SIG-M5 (cell line): ENCODE data around the gene C19orf85.

Experiments
- DNase-seq: peaks from one replicate; lab custom pipeline; 2025; lab: John Stamatoyannopoulos, UW

C19orf85 gene

DNA sequence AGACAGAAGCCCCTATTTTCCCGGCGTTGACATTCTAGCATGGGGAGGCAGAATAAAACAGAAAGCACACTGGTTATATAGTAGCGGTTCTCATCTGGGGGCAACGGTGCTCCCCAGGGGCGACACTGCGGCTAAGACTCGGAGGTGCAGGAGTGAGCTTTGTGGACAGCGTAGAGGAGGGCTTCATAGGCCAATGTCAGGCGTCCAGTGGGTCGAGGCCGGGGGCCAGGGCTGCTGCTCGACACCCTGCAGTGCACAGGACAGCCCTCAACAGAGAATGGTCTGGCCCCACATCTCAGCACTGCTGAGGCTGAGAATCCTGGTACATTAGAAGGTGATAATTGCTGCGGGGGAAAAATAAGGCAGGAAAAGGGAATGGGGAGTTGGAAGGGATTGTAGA, 13.4 kb upstream of the C19orf85 start:
- no peak for DNase-seq

DNA sequence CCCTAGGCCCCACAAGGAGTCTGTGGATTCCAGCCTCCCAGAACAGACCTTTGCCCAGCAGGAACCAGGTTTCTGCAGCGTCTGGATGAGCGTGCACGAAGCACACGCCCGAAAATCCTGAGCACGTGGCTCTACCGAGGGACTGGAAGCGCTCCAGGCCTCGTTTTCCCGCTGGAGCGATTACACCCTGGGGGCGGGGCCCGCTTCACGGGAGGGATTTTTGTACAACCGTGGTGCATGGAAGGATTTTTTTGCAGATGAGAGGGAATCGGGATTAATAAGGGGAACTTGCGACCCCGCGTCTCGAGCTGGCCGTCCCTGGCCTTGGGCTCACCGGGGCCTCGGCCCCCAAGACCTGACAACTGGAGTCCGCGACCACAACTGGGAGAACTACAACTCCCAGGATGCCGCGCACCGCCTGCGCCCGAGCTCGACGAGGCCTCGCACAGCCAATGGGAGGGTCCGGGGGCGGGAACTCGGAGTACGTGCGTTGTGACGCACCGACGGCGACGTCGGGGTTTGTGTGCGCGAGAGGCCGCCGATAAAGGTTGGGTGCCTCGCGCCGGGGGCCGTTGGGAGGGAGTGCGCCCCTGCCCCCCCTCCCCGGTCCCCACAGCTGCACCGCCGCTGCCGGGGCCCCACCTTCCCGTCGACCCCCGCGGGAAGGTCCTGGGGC, 11.7 kb upstream of the C19orf85 start, which contains the start of gene ZNF628:
ZNF628 (plus strand) TSS at position 518 of the 676 bp plus-strand sequence. CDS start 3,294 bp downstream, outside the sequence.
- peak; percentile 61 for DNase-seq

DNA sequence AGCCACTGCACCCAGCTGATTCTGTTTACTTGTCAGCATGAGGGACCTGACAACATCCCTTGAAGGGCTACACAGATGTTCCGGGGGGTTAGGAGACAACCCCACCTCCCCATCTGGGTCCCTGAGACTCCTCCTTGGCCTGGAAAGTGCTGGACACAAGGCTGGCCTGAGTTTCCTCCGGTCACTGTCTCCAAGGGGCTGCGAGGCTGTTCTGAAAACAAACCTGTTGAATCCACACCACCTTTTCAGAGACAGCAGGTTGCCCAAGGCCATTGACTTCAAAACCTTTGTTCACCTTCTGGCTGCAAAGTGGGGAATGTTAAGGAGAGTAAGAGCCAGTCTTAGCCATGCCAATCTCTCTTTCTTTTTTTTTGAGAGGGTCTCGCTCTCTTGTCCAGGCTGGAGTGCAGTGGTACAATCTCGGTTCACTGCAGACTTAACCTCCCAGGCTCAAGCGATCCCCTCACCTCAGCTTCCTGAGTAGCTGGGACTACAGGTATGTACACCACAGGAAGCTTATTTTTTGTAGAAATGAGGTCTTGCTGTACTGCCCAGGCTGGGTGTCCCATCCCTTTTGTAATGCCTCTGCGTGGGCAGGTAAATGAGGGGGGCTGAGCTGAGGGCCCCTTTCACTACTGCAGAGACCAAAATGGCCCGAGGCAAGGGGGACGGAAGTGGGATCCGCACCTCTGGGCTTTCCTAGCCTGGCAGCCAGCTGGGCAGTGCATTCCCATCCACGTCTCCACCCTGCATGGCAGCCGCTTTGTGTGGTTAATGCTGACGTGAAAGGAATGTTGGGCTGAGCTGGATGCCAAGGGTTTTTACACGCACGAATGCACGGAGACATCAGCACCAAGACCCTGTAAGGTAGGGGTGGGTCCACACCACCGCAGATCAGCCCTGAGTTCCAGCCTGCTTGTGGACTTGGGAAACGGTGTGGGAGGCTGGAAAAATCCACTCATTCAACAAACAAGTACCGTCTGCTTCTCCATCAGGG, 10.0 kb upstream of the C19orf85 start:
- no peak for DNase-seq

DNA sequence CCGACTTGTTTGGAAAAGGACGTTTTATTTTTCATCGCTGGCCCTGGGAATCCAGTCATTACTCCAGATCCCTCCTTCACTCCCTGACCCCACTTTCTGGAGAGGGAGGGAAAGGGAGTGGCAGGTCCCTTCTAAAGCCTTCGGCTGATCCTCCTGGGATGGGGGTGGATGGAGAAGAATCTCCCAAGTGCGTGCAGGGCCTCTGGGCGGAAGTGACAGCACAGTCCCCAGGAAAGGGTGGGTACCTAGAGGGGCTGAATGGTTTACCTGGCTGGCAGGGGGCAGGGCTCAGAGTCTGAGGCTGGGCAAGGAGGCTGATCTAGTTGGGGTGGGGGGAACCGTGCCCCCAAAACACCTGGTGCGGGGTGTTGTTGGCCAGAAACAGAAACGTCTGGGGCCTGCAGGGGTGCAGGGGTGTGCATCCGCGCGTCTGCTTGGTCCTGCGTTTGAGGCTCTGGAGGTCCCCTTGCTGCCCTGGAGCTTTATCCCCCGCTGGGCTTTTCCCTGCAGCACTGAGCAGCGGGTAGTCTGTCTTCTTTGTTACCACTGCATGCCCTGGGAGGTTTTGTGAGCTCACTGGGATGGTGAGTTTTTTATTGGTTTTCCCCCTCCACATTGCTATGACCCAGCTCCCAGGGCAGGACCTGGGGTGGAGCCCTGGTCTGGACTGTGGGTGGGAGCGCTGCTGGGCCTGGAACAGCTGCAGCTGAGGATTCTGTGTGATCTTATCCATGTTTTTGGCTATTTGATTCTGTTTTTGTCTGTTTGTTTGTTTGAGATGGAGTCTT, 8.9 kb upstream of the C19orf85 start:
- DNase-seq = no peak

DNA sequence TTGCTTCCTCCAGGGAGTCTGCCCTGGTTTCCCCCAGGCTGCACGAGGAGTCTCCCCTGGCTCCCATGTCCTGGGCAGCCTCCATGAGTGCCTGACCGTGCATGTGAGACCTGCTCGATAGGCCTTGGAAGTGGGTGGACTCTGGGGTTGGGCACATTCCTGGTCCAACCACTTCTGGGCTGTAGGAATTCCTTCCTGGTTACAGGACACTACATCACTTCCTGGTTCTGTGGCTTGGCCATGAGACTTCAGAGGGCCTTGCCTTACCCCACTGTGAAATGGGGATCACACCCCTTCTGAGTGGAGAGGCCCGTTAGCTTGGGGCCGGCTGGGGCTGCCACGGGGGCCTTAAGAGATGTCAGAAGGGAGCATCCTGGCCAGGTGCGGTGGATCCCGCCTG, 7.9 kb upstream of the C19orf85 start:
- no peak for DNase-seq

DNA sequence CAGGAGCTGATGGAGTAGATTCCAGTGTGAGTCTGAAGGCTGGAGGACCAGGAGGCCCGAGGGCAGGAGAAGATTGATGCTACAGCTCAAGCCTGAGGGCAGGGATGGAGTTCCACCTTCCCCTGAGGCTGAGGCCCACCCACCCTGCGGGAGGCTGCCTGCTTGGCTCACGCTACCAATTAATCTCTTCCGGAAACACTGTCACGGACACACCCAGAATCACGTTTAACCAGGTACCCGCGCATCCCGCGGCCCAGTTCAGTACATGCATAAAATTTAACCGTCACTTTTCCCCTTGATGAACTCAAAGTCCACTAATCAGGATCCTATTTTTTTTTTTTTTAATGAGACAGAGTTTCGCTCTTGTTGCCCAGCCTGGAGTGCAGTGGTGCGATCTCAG, 6.7 kb upstream of the C19orf85 start:
- DNase-seq = no peak

DNA sequence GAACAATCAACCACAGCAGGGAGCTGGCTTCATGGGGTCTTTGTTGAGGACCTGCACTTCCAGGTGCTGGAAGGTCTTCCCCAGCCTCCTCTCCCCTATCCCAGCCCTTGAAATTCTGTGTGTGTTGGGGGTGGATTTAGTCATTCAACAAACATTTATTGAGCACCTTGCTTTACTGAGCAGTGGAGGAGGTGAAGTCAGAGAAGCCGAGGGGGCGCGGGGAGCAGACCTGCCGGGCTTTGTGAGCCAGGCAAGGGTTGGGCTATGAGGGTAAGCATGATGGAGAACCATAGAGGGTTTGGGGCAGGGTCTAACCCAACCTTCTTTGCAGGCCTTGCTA, 3.5 kb upstream of the C19orf85 start:
- no peak for DNase-seq

DNA sequence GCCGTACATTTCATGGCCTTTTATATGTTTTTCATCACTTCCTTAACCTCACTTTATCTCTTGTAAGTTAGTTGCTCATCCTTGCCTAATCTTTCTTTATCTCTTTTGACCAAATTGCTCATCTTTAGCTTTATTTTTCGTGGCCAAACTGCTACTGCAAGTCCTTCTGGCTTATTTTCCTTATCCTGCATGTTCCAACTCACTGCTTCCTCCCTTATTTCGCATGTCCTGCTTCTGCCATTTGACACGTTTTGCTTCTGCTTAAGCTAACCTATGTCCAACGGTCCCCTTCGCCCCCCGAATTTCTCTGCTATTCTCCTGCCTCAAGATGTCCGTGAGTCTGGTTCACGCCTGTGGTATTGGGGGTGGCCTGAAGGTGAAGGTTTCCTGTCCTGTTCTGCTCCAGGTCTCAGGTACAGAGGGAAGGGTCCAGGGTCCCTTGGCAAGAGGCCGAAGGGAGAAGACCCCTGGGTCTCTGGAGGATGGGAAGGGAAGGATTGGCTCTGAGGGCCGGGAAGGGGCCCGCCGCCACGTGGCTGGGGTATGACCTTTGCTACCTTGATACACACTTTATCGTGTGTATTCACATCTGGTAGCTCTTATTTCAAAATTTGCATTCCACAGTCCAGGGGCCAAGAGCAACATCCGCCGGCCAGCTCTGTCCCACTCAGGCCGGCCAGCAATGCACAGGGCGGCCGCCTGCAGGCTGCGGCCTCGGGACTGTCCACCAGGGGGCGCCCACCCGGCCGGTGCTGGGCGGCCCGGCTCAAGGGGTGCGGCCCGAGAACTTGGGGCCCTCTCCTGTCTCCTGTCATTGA, 2.9 kb upstream of the C19orf85 start:
- DNase-seq = no peak

DNA sequence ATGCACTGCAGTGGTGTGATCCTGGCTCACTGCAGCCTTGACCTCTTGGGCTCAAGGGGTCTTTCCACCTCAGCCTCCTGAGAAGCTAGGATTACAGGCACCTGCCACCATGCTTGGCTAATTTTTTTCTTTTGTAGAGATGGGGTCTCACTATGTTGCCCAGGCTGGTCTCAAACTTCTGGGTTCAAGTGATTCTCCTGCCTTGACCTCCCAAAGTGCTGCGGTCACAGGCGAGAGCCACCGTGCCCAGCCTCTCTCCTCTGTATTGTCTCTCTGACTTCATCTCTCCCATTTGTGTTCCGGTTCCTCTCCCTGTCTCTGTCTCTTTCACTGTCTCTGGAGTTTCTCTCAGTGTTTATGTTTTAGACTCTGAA, 1.7 kb upstream of the C19orf85 start:
- no peak for DNase-seq

DNA sequence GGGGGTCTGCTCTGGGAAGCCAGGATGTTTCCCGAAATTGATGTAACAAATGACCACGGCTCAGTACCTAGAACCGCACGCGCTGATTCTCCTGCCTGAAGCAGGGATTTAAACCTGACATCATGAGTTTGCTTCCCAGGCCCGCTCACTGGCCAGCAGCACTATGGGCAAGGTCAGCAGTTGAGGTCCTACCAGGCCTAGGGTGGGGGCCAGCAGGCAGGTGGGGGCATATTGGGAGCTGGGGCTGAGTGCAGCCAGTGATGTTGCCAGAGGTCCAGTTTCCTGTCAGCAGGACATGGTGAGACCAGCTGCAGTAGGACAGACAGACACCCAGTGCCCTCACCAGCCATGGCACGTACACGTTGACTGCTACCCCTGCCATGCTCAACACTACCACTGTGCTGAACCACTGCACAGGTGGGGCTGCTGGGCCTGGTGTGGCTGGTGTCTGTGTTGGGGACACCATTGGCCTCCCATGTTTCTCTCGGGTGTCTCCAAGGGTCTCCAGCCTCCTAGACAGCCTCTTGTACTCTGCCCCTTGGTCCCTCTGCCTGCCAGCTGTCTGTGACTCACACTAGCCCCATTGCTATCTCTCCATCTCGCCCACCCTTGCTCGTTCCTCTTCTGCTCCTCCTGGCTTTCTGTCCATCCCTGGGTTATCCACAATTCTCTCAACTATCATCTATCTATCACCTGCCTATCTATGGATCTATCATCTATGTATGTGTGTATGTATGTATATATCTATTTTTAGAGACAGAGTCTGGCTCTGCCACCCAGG, 1.1 kb upstream of the C19orf85 start:
- no peak for DNase-seq

DNA sequence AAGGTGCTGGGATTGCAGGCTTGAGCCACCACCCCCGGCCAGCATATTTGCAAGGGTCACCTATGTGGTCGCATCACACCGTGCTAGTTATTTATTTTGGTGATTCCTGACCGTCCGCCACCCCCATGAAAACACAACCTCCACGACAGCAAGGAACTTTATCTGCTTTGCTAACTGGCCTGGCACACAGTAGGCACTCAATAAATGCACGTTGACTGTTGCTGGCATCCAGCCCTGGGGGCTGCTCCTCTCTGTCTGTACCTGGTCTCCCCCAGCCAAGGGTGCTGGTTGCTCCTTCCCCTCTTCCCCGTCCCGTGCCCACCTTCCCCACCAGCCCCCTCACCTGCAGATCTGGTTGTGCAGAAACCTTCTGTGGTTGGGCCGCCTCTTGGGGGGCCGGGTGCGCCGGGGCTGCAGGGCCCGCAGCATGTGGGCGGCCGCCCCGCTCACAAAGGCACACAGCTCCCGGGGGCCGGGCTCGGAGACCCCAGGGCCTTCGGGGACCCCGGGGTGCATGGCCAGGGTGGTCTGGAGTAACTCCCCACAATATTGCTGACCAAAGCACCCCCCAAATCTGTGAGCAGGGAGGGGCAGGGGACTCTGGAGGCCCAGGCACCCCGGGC, 401 bp downstream of the C19orf85 start:
- DNase-seq = no peak

DNA sequence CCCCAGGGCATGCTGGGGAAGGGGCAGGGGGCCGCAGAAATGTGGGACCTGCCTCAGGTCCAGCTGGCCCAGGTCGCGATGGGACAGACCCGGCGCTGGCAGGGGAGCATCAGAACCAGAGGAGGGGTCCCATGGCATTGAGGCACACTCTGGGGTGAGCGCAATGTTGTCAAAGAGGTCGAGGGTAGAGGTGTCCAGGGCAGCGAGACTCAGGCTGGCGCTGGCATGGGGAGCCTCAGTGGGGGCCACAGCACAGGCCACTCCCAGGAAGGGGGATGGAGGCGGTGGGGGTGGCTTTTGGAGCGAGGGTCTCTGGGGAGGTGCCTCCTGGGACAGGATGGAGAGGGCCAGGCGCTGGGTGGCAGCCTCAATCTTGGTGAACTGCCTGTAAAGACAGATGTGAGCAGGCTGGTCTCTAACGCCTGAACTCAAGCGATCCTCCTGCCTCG, 944 bp downstream of the C19orf85 start:
- no peak for DNase-seq

DNA sequence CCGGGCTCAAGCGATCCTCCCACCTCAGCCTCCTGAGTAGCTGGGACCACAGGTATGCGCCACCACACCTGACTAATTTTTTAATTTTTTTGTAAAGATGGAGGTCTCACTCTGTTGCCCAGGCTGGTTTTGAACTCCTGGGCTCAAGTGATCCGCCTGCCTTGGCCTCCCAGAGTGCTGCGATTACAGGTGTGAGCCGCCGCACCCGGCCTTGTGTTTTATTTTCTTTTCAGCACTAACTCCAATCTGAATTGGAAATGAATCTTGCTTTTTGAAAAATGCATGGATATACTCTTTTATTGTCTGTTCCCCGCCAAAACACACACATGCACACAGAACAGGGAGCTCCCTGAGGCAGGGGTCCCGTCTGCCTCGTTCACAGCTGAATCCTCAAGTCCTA, 1.8 kb downstream of the C19orf85 start:
- DNase-seq = no peak

DNA sequence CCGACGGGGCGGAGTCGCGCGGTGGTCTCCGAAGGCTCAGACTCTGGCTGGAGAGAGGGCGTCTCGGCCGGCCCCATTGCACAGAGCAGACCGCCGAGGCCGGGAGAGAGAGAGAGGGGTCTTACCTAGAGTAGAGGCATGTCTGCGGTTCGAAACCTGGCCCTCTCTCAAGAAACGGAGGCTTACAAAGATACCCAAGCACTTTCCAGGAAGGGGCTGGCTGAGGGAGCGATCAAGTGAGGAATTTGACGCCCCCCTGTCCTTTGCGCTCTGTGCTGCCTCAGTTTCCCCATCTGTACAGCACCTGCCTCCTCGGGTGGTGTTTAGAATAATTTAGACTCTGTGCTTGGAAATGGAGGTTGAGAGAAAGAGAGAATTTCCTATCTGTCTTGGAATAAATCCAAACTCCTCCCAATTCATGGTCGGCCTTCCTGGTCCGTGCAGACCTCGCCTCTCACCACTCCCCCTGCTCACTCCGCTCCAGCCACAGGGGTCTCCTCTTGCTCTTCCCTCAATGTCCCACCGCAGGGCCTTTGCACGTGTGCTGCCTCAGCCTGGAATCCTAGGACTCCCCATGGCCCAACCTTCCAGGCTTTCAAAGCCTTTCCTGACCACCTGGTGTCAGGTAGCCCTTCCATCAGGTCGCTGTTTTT, 2.5 kb downstream of the C19orf85 start:
- DNase-seq = no peak

DNA sequence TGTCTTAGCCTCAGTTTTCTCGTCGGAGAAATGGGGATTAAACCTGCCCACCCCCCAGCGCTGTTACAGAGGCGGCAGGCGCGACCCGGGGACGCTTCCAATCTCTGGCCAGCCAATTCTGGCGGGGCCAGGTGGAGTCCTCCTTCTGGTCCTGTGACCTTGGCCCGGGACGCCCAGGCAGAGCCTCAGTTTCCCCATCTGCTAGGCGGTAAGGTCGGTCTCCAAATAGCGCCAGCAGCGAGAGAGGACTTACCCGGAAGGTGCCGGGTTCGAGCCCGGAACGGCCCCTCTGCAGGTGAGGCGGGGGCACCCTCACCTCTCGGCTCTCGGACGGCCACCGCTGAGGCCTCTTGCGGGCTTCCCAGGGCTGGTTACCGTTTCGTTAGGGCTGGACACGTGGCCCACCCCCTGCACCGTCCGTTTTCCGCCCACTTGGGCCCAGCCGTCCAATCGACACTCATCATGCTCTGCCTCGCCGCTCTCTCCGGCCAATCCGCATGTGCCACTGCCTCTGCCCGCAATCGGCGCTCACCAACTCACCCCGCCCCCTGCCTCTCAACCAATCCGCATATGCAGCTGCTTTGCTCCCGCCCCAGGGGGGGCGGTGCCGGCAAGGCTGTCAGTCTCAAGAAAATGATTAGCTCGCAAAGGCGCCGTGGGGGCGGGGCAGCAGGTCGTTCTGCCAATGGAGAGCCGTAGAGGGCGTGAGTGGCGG, 3.1 kb downstream of the C19orf85 start, which contains the start of gene ISOC2:
ISOC2 (minus strand) TSS at position 384 of the 715 bp plus-strand sequence. CDS start 5,156 bp downstream, outside the sequence.
- DNase-seq = peak; percentile 87

DNA sequence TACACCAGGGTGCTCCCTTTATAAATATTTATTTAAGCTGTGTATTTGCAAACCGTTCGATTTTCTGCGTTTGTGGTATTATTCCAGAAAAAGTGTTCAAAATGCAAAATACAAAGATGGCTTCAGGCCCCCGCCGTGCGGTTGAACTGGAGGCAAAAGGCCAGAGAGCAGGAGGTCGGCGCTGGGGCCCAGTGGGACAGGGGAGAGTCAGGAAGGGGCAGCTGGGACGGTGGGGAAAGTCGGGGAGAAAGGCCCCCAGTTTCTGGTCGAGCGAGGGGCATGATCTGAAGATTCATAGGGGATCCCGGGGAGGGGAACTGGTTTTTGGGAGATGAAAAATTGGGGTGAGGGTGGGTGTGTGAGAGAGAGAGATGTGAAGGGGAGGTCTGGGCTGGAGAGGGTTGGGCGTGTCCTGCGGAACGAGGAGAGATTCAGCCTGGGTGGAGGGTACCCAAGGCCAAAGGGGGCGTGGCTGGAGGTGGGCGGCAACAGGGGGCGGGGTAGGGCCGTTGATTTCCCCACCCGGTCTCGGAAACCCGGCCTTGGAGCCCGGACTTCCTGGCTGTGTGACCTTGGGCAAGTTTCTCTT, 3.8 kb downstream of the C19orf85 start:
- DNase-seq = no peak

DNA sequence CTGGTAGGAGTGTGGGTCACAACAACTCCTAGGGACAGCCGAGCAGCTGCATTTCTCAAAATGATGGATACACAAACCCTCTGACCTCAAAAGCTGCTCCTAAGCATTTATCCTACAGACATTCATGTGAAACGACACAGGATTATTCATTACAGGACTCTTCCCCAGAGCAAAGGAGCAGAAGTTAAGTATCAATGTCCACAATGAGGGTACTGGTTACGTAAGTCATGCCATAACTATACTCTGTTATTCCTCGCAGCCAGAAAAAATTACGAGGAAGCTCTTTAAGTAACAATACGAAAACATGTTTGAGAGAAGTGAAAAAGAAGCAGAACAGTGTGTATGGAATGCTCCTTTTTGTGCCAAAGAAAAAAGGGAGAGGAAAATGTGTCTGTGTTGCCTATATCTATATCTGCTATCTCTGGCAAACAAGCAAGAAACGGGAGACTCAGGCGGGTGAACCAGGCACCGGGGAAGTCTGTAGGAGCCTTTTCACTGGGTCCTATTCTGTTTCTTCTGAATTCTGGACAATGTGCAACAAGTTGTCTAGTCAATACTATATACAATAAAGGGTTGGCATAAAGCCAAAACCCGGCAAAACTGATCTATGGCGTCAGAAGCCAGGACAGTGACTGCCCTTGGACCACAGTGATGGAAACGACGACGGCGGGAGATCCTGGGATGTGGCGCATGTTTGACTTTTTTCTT, 4.4 kb downstream of the C19orf85 start:
- no peak for DNase-seq

DNA sequence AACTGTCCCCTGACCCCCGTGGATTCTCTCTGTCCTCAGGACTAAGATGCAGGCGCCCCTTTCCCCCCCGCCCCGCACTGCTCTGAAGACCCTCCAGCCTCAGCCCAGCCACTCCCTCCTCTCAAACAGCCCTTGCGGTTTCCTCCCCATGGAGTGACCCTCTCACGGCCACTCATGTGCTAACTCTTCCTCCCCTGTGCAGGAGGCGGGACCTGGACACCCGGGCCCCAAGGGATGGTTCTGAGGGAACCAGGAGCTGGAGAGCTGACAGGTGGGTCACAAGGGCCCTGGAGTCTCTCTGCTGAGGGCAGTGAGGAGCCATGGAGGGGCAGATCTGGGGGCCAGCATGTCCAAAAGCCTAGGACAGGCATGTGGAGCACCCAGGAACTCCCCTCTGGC, 5.0 kb downstream of the C19orf85 start:
- DNase-seq = no peak
